ENCODE measurements around the gene CST9L.

DNA sequence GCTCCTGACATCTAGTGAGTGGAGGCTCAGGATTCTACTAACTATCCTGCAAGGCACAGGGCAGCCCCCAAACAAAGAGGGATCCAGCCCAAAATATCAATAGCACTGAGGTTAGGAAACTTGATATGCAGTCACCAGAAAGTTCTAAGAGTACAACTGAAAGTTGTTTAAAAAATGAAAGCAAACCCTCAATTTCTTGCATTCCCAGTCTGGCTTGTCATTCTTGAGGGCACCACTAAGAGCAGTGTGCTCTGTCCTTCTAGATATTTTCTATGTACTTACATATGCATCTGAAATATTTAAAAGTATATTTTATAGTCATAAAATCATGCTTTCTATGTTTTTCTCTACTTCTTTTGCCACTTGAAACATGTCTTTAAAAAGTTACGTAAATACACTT is 41.4 kb downstream of the CST9L start:
- TF ChIP-seq, protein P1, sequence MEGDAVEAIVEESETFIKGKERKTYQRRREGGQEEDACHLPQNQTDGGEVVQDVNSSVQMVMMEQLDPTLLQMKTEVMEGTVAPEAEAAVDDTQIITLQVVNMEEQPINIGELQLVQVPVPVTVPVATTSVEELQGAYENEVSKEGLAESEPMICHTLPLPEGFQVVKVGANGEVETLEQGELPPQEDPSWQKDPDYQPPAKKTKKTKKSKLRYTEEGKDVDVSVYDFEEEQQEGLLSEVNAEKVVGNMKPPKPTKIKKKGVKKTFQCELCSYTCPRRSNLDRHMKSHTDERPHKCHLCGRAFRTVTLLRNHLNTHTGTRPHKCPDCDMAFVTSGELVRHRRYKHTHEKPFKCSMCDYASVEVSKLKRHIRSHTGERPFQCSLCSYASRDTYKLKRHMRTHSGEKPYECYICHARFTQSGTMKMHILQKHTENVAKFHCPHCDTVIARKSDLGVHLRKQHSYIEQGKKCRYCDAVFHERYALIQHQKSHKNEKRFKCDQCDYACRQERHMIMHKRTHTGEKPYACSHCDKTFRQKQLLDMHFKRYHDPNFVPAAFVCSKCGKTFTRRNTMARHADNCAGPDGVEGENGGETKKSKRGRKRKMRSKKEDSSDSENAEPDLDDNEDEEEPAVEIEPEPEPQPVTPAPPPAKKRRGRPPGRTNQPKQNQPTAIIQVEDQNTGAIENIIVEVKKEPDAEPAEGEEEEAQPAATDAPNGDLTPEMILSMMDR (conservative IDR thresholded peaks at IDR 0.05; ENCODE audit: low read length), result no peak
- TF ChIP-seq EZH2phosphoT487 (IDR thresholded peaks at IDR 0.05; ENCODE audit: borderline replicate concordance, low read depth, low read length), result no peak

Data from OCI-LY7 (cell line).